ENCODE measurements around the gene CAPN10. TPM values are rescaled to one million over a fixed set of nuclear protein-coding genes. Genes with fewer than 3 reads are reported as not detected.

CAPN10 gene
- total and polyA plus RNA-seq, 3 donors from 2014 or later: 29.8 to 104 (median 66.5) TPM

DNA sequence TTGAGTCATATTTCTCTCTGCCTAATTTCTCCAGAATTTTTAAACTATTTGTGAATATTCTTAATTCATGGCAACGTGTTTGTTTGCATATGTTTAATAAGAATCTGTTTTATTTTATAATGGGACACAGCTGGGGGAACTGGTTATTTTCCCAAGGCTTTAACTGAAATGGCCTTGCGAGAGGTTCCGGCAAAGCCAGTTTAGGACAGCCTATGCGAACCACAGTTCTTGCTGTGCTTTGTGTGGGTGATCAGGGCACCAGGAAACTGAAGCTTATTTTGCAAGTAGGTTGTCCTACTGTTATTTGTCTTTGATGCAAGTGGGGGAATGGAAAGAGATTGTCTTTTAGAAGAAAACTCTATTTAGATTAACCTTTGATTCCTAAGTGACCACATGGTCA lies 35.2 kb upstream of the CAPN10 start:
- TF ChIP-seq POLR2A (IDR thresholded peaks at IDR 0.05): no peak
- TF ChIP-seq, protein P1, sequence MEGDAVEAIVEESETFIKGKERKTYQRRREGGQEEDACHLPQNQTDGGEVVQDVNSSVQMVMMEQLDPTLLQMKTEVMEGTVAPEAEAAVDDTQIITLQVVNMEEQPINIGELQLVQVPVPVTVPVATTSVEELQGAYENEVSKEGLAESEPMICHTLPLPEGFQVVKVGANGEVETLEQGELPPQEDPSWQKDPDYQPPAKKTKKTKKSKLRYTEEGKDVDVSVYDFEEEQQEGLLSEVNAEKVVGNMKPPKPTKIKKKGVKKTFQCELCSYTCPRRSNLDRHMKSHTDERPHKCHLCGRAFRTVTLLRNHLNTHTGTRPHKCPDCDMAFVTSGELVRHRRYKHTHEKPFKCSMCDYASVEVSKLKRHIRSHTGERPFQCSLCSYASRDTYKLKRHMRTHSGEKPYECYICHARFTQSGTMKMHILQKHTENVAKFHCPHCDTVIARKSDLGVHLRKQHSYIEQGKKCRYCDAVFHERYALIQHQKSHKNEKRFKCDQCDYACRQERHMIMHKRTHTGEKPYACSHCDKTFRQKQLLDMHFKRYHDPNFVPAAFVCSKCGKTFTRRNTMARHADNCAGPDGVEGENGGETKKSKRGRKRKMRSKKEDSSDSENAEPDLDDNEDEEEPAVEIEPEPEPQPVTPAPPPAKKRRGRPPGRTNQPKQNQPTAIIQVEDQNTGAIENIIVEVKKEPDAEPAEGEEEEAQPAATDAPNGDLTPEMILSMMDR (IDR thresholded peaks at IDR 0.05): no peak
- intact Hi-C loops (cut with DNase I; ENCODE audit: low total_unique reads): no loop called here
- H3K4me3 ChIP-seq: no peak overlapping the region
- 75 to 86% methylated on average over 4 of the region's 4 CpGs for WGBS, 2 donors
- no peak for DNase-seq
- H3K36me3 ChIP-seq (ENCODE audit: low read depth, missing control alignments): no peaks in the 10 kb centered on the region
- H3K4me1 ChIP-seq: peaks cover 5% of the 10 kb centered on the region
- no peaks in the 10 kb centered on the region for H3K9me3 ChIP-seq
- peak overlapping the region; percentile 21 to 45 for H3K27ac ChIP-seq
- H3K27me3 ChIP-seq: no peaks in the 10 kb centered on the region

DNA sequence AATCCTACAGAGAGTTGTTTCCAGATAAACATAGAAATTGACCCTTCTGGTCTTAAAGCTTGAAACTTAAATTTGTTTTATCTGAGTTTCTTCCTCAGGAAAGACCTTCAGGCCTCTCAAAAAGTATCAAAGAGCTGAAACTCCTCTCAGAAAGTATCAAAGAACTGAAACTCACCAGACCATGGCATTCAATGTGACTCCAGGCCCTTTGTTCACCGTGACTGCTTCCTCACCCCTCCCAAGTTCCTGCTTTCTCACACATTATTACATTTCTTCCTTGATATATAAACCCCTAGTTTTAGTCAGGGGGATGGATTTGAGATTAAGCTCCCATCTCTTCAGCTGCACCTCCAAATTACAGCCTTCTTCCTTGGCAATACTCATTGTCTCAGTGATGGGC lies 34.7 kb upstream of the CAPN10 start:
- Histone ChIP-seq H3K27me3 (no peaks in the 10 kb centered on the region), H3K36me3 (ENCODE audit: low read depth, missing control alignments) (no peaks in the 10 kb centered on the region), H3K4me1 (peaks cover 11% of the 10 kb centered on the region), H3K4me3 (no peak overlapping the region), H3K27ac (peak overlapping the region; percentile 21 to 45), H3K9me3 (no peaks in the 10 kb centered on the region)
- intact Hi-C loops (cut with DNase I; ENCODE audit: low total_unique reads): no loop called here
- DNase-seq: peak; percentile 15
- no peak for TF ChIP-seq POLR2A (IDR thresholded peaks at IDR 0.05)
- TF ChIP-seq, protein P1 (IDR thresholded peaks at IDR 0.05): no peak
- WGBS, 2 donors: 0 to 25% methylated on average over 1 of the region's 1 CpG

DNA sequence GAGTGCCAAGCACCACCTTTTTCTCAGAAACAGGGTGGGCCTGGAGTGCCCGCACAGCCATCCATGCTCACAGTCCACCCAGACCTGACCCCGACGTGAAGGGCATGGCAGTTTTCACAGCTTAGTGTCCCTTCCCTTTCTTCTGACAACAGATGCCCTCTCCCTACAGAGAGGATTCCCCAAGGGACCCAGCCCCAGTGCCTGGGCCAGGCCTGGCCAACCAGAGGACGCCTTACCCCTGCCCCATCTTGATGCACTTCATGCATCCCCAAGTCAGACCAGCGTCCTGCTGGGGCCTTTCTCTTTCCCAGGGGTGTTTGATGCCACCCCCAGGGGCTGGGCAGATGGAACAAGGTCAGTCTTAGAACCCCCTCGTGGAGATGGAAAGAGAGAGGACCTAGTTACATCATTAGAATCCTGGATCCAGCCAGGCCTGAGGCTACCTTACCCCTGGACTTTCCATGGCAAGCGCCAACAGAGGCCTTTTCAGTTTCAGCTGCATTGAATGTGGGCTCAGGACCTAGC lies 32.5 kb upstream of the CAPN10 start:
- no peaks in the 10 kb centered on the region for H3K9me3 ChIP-seq
- intact Hi-C loops (cut with DNase I; ENCODE audit: low total_unique reads): no loop called here
- no peak overlapping the region for H3K27ac ChIP-seq
- H3K36me3 ChIP-seq (ENCODE audit: low read depth, missing control alignments): no peaks in the 10 kb centered on the region
- peaks cover 22% of the 10 kb centered on the region for H3K4me1 ChIP-seq
- no peak for DNase-seq
- no peaks in the 10 kb centered on the region for H3K27me3 ChIP-seq
- WGBS, 2 donors: 95 to 98% methylated on average over 6 to 7 of the region's 7 CpGs
- H3K4me3 ChIP-seq: no peak overlapping the region
- no peak for TF ChIP-seq POLR2A (IDR thresholded peaks at IDR 0.05)
- TF ChIP-seq, protein P1 (IDR thresholded peaks at IDR 0.05): no peak

DNA sequence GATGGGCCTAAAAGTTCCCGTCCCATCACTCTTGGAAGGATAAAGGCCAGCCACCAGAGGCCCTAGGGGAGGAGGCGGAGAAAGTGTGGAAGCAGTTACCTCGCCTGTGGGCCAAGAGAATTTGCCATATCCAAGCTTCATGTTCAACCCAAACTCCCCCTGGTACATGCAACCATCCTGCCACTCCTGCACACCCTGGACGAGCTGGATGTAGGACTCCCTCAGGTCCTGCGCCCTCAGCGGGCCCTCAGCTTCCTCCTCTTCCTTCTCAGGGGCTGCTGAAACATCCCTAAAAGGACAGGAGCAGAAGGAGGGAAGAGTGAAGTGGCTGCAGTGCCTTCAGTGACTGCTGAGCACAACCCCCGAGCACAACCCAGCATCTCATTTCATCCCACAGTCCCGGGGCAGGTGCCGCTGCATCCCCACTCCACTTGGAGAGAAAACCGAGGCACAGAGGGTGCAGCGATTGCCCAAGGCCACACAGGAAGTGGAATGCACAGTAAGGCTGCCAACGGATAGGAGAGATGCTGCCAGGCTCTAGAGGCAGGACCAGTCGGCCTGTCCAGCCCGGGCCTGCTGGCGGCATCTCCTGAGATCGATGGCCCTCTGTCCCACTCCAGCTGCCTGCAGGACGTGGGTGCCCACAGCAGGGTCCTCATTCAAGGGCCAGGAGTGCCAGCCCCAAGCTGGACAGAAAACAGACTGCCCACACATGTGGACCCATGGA lies 31.6 kb upstream of the CAPN10 start:
- WGBS, 2 donors: 88 to 100% methylated on average over 10 to 17 of the region's 17 CpGs
- DNase-seq: no peak
- Histone ChIP-seq H3K27ac (no peak overlapping the region), H3K4me3 (no peak overlapping the region), H3K4me1 (peaks cover 30% of the 10 kb centered on the region), H3K9me3 (no peaks in the 10 kb centered on the region), H3K27me3 (no peaks in the 10 kb centered on the region), H3K36me3 (ENCODE audit: low read depth, missing control alignments) (no peaks in the 10 kb centered on the region)
- TF ChIP-seq, protein P1 (IDR thresholded peaks at IDR 0.05): no peak
- no peak for TF ChIP-seq POLR2A (IDR thresholded peaks at IDR 0.05)
- intact Hi-C loops (cut with DNase I; ENCODE audit: low total_unique reads): no loop called here
